GM18526 (cell line): ENCODE data around the gene LRBA.

Experiments
- POLR2A ChIP-seq: IDR thresholded peaks from 3 replicates; pipeline ENCODE4 v1.6.1; 2011; ENCODE audit not compliant: insufficient read length; ENCODE audit errors: extremely low read depth

The LRBA gene

GRCh38 chr4:150421612-150422011 lies 593.5 kb downstream of the LRBA start:
- no peak for TF ChIP-seq POLR2A

- no peak for TF ChIP-seq POLR2A
Measured at GRCh38 chr4:150419939-150420338, 595.1 kb downstream of the LRBA start.

GRCh38 chr4:150418757-150419410 lies 596.2 kb downstream of the LRBA start:
- no peak for TF ChIP-seq POLR2A

GRCh38 chr4:150415213-150415612 lies 599.9 kb downstream of the LRBA start:
- no peak for TF ChIP-seq POLR2A

- TF ChIP-seq POLR2A, result no peak
Measured at GRCh38 chr4:150411520-150411919, 603.6 kb downstream of the LRBA start.

GRCh38 chr4:150402871-150403272 lies 612.2 kb downstream of the LRBA start:
- TF ChIP-seq POLR2A, result no peak

GRCh38 chr4:150401083-150401687 lies 613.9 kb downstream of the LRBA start:
- no peak for TF ChIP-seq POLR2A

- TF ChIP-seq POLR2A, result no peak
Measured at GRCh38 chr4:150395872-150396271, 619.2 kb downstream of the LRBA start.

GRCh38 chr4:150394046-150394445 lies 621.0 kb downstream of the LRBA start:
- no peak for TF ChIP-seq POLR2A

GRCh38 chr4:150391052-150391451 lies 624.0 kb downstream of the LRBA start:
- TF ChIP-seq POLR2A, result no peak

GRCh38 chr4:150390531-150390910 lies 624.6 kb downstream of the LRBA start:
- no peak for TF ChIP-seq POLR2A

GRCh38 chr4:150389896-150390530 lies 625.1 kb downstream of the LRBA start:
- no peak for TF ChIP-seq POLR2A

GRCh38 chr4:150387981-150388380 lies 627.1 kb downstream of the LRBA start:
- TF ChIP-seq POLR2A, result no peak

GRCh38 chr4:150385606-150386005 lies 629.5 kb downstream of the LRBA start:
- TF ChIP-seq POLR2A, result no peak

- TF ChIP-seq POLR2A, result no peak
Measured at GRCh38 chr4:150384249-150384648, 630.8 kb downstream of the LRBA start.

- no peak for TF ChIP-seq POLR2A
Measured at GRCh38 chr4:150382028-150382427, 633.1 kb downstream of the LRBA start.
